H1 (cell line): ENCODE measurements around the gene ZNF598. TPM values are rescaled to one million over a fixed set of nuclear protein-coding genes. Genes with fewer than 3 reads are reported as not detected.
A peak's percentile ranks its signal among the peaks of the same experiment; 100 is the strongest.

Experiments used
- CBX5 ChIP-seq: fragments of 300-800, 300-1000 bp; sonication (generic); IDR thresholded peaks from 2 replicates; pipeline ENCODE4 v1.7.1; 2016; ENCODE audit warnings: antibody characterized with exemption, low read length, low read depth
- CEBPB ChIP-seq: IDR thresholded peaks from 2 replicates; pipeline ENCODE4 v1.6.1; 2012; ENCODE audit warnings: low read depth, low read length
- CHD7 ChIP-seq: fragments of 300-600 bp; sonication (generic); IDR thresholded peaks from 2 replicates; pipeline ENCODE4 v1.7.1; 2012; ENCODE audit warnings: low read length, moderate library complexity, mild to moderate bottlenecking, inconsistent platforms; ENCODE audit not compliant: insufficient replicate concordance
- JUND ChIP-seq: IDR thresholded peaks from 2 replicates; pipeline ENCODE4 v1.6.1; 2011; ENCODE audit warnings: mild to moderate bottlenecking, improper control_type of control experiment, low read length
- RAD21 ChIP-seq, 2 experiments: IDR thresholded peaks in 1 of 2; conservative IDR thresholded peaks in 1 of 2; 2 replicates each; pipeline ENCODE4 v1.6.1; 2011; ENCODE audit warnings: low read depth in 2 of 2, low read length in 2 of 2, improper control_type of control experiment in 1 of 2, inconsistent platforms in 1 of 2, mild to moderate bottlenecking in 1 of 2, moderate library complexity in 1 of 2
- SIN3A ChIP-seq, 2 experiments: IDR thresholded peaks in 1 of 2; conservative IDR thresholded peaks in 1 of 2; 2 replicates each; pipeline ENCODE4 v1.6.1; 2011 to 2012; ENCODE audit warnings: low read length in 2 of 2, improper control_type of control experiment in 1 of 2, low read depth in 1 of 2, mild to moderate bottlenecking in 1 of 2
- TBP ChIP-seq: IDR thresholded peaks from 2 replicates; pipeline ENCODE4 v1.6.1; 2011; ENCODE audit warnings: low read depth, low read length, improper control_type of control experiment
- USF2 ChIP-seq: IDR thresholded peaks from 2 replicates; pipeline ENCODE4 v1.6.1; 2011; ENCODE audit warnings: low read length, improper control_type of control experiment
- polyA plus RNA-seq, 7 experiments: library from polyadenylated mRNA; depleted of rRNA in 3 of 7; stranded (reverse) in 5 of 7; unstranded in 2 of 7; fragments of >200 nt in 5 of 7; fragments of 200-250 nt in 2 of 7; gene quantifications; 1 replicate in 5 of 7; 2 replicates in 1 of 7; 4 replicates in 1 of 7; pipeline versions ENCODE4 v1.2.1 to v1.2.3, GENCODE V29; 2011 to 2013; ENCODE audit warnings: missing spikeins in 2 of 7, mixed read lengths in 2 of 7
- total RNA-seq: library from RNA; stranded (reverse); fragmentation: NEBNext Ultra II Directional; extraction: Animal tissue kit (Norgen Biotek cat#: 25700); gene quantifications from 2 replicates; pipeline ENCODE4 v1.2.1, GENCODE V29; 2021

The ZNF598 gene
- total and polyA plus RNA-seq, 2 of the 8 experiments (the other 6 are each of a cell fraction or from before 2014, with no cell fraction given) = 29.3 to 47.6 TPM

- TF ChIP-seq CHD7 (no peak), USF2 (peak; percentile 53), CBX5 (no peak), TBP (0 out of 2 replicates have a peak, but pooled peaks have one; percentile 36), CEBPB (peak; percentile 26; the same call in 1 of the 2 replicates), SIN3A (conservative IDR thresholded peaks at IDR 0.05 in 1 of 2, IDR thresholded peaks at IDR 0.05 in 1 of 2; ENCODE audit: low read depth in 1 of 2, low read length in 2 of 2) (peak; percentile 93 to 98; a peak in 3 of 4 replicates), JUND (peak; percentile 28; the same call in 1 of the 2 replicates), RAD21 (IDR thresholded peaks at IDR 0.05 in 1 of 2, conservative IDR thresholded peaks at IDR 0.05 in 1 of 2; ENCODE audit: low read depth in 2 of 2, low read length in 2 of 2) (peak; percentile 55 to 62)
These were observed 5.6 kb downstream of the ZNF598 start (continued) for GRCh38 chr16:2003827-2004641.
